ENCODE measurements around the gene GJA9.

- TF ChIP-seq POLR2A (IDR thresholded peaks at IDR 0.05) (no peak), CTCF (IDR thresholded peaks at IDR 0.05) (no peak)
These were observed 17.4 kb upstream of the GJA9 start for GRCh38 chr1:38898653-38899230.

All from right lobe of liver (tissue), 4 donors.